Fibroblast of skin of left quadriceps (primary cell): ENCODE results near the gene C12orf56.
"Not testable (repeated sequence)": the region's sequence is repeated elsewhere in the genome, so short reads cannot be mapped to it uniquely, and the experiment has no call there.

ENCODE experiments used
- DNase-seq, 2 experiments: peaks; one replicate each; pipeline ENCODE4 v3.0.0-alpha.2; 2013; ENCODE audit warnings: low read depth in 2 of 2

The C12orf56 gene

DNA sequence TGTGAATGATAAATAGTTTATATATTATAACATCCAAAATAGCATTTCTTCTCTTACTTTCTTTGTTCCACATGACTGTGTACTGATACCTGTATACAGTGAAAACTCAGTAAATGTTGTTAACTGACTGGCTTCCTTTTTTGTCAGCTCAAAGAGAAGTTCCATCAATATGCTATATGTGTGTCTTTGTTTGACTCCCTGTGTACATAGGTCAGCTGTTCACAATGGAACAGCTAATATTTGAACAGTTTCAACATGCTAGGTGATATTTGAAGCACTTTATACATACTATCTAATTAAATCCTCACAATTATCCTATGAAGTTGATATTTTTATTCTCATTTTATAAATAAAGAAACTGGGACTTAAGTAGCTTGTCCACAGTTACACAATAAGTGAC is 153.2 kb downstream of the C12orf56 start:
- DNase-seq: no peak

DNA sequence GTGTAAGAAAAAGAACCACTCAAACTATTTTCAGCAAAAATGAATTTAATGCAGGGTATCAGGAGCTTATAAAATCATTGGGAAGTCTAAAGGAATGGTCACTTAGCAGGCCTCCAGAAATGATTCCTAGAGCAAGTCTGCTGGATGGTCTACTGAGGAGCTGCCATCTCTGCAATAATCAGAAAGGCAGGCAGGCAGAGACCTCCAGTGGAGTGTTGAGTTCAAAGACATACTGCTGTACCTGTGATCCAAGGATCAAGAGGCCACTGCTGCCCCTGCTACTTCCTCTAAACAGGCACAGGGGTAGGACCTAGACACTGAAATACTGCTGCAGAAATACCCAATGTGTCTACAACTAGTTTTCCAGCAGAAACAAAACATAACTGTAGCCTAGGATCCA is 154.0 kb downstream of the C12orf56 start:
- DNase-seq: no peak

GRCh38 chr12:64232196-64232595 is 158.4 kb downstream of the C12orf56 start:
- no peak for DNase-seq

DNA sequence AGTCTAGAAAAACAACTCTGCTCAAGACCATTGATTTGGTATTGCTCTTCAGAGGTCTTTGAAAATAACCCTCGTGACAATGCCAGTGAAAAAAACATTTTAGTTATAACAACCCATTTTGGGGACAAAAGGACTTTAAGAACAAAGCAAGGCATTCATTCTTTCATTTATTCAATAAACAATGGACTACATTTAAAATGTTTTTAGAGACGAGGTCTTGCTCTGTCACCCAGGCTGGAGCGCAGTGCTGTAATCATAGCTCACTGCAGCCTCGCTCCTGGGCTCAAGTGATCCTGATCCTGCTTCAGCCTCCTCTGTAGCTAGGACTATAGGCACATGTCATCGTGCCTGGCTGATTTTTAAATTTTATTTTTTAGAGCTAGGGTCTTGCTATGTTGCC is 160.8 kb downstream of the C12orf56 start:
- DNase-seq: no peak

- no peak for DNase-seq
Observed at GRCh38 chr12:64229240-64229639, 161.3 kb downstream of the C12orf56 start.

DNA sequence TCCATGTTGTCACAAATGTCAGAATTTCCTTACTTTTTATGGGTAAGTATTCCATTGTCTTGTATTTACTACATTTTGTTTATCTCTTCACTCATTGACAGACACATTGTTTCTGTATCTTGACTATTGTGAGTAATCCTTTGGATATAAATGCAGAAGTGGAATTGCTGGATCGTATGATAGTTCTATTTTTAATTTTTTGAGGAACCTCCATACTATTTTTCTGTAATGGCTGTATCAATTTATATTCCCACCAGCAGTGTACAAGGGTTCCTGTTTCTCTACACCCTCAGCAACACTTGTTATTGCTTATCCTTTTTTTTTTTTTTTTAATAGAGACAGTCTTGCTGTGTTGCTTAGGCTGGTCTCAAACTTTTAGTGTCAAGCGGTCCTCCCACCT is 164.9 kb downstream of the C12orf56 start:
- no peak for DNase-seq

DNA sequence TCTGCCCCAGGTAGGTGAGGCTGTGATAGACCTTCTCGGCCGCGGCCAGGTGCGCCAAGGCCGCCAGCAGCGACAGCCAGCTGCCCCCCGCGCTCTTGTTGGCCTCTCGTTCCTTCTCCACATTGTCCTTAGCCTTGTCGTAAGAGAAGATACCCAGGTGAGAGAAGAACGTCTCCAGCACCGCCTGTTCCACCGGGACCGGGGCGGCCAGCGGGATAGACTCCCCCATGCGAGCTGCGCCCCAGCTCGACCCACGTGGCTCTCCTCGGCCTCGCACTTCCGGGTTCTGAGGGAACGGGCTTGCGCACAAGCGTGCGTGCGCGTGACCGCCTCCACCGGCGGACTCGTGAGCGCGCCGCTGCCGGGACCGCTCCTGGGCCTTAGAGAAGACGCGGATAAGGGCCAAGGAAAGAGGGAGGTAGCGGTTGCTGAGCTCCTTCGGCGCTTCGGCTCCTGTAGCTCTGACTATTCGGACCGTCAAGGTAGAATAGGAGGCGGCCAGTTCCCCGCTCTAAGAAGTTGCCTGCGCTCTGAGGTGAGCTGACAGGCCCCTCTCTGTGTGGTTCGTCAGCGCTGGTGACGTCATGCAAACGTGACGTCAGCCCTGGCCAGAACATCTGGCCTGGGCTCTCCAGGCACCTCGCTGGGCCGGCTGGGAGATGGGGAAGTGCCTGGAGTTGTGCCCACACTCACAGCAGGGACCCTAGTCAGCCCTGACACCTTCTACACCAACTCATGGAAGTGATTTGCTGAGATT is 168.4 kb downstream of the C12orf56 start, which contains the start of gene KICS2:
Gene KICS2 (minus strand): TSS at position 288 of the 757 bp plus-strand sequence. CDS start 59 bp downstream, at position 229.
- DNase-seq: peak; percentile 80 to 83

DNA sequence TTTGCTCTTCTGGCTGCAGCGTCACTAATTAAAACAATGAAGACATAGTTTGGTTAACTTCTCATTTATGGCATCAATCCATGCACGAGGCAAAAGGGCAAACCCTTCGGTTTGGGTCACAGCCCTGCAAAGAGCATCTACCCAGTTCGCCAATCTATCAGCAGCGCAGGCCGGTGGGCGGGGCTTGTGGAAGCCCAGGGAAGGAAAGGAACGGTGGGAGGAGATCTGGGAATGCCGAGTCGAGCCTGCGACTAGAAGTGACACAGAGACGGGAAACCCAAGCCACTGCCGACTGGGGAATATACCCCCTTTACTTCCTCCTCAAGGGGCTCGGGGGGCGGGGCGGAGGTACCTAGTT is 168.9 kb downstream of the C12orf56 start:
- peak; percentile 45 to 48 for DNase-seq

DNA sequence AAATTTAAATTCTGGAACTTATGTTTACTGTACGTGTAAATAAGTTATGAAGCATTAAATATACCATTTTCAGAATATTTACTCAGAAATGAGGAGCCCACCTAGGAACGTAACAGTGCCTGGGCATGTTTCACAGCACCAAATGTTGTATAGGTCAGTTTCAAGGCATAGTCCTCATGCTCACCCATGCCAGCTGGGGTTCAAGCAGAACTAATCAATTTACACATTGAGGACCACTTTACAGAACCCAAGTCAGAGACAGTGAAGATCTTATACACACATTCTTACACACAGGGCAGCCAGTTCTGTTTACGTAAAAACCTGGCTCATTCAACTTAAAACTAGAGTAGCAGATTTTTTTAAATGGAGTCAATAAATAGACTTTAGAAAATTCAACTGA is 170.5 kb downstream of the C12orf56 start:
- DNase-seq: no peak

GRCh38 chr12:64219145-64219544 is 171.4 kb downstream of the C12orf56 start:
- DNase-seq: no peak

DNA sequence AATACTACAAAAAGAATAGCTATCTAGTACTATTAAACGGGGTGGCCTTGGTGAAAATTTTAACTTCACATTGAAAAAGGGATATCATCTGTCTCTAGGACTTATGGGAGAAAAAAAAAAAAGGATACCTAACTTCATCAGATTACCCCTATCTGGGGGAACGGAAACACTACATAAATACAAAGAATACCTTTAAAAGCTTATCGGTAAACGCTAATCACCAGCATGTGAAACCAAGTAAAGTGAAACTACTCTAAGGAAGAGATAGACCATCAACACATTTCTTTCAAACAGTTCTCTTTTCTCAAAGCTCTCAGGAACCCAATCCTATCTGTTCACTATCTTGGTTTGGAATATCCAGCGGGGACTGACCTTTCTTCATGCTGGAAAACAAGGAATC is 172.0 kb downstream of the C12orf56 start:
- DNase-seq: no peak

DNA sequence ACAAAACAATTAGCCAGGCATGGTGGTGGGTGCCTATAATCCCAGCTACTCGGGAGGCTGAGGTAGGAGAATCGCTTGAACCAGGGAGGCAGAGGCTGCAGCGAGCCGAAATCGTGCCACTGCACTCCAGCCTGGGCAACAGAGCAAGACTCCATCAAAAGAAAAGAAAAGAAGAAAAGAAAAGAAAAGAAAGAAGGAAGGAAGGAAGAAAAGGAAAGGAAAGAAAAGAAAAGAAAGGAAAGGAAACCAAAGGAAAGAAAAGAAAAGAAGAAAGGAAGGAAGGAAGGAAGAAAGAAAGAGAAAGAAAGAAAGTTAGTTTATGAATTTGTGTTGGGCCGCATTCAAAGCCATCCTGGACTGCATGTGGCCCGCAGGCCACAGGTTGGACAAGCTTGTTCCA is 172.9 kb downstream of the C12orf56 start:
- DNase-seq: not testable (repeated sequence)

DNA sequence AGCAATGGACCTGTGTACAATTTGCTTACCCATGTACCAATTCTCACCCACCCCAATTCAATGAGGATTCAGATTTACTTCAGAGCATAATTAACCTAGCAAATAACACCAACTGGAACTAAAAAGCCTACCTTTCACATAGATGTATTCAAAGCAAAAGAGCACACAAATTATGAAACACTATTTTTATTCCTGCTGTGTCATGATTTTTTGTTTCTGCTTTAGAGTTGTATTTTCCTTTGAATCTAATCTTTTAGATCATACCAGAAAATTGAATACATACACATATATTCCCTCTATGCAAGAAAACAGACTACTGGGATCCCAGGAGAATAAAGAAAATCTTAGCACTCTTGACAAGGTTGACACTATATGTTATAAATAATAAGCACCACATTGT is 174.3 kb downstream of the C12orf56 start:
- DNase-seq: no peak
